ENCODE measurements around the gene EDNRA. TPM values are rescaled to one million over a fixed set of nuclear protein-coding genes. Genes with fewer than 3 reads are reported as not detected.

The EDNRA gene
- total RNA-seq, 1 donor from 2014 or later, result 5.8 TPM

- Mint-ChIP-seq H3K9me3 (peaks cover 8% of the 10 kb centered on the region), H3K27me3 (ENCODE audit: low read depth) (no peaks in the 10 kb centered on the region), H3K4me1 (peaks cover 56% of the 10 kb centered on the region), H3K27ac (ENCODE audit: unreplicated experiment) (no peak overlapping the region), H3K36me3 (ENCODE audit: low read depth) (no peaks in the 10 kb centered on the region), H3K4me3 (no peak overlapping the region)
- no peak for TF ChIP-seq CTCF (conservative IDR thresholded peaks at IDR 0.05)
- no peak for DNase-seq (ENCODE audit: low read depth, low spot score)
Observed at GRCh38 chr4:147586637-147587036, 105.7 kb downstream of the EDNRA start.

- TF ChIP-seq CTCF (conservative IDR thresholded peaks at IDR 0.05), result no peak
- Mint-ChIP-seq H3K9me3 (peaks cover 5% of the 10 kb centered on the region), H3K36me3 (ENCODE audit: low read depth) (no peaks in the 10 kb centered on the region), H3K4me3 (no peak overlapping the region), H3K4me1 (peaks cover 56% of the 10 kb centered on the region), H3K27me3 (ENCODE audit: low read depth) (no peaks in the 10 kb centered on the region), H3K27ac (ENCODE audit: unreplicated experiment) (no peak overlapping the region)
- no peak for DNase-seq (ENCODE audit: low read depth, low spot score)
Observed at GRCh38 chr4:147587041-147587440, 106.1 kb downstream of the EDNRA start.

- peak overlapping the region; percentile 20 for H3K4me3 Mint-ChIP-seq
- peak overlapping the region; percentile 68 for H3K27ac Mint-ChIP-seq (ENCODE audit: unreplicated experiment)
- H3K9me3 Mint-ChIP-seq, result peaks cover 2% of the 10 kb centered on the region
- H3K4me1 Mint-ChIP-seq, result peaks cover 51% of the 10 kb centered on the region
- no peak for DNase-seq (ENCODE audit: low read depth, low spot score)
- no peaks in the 10 kb centered on the region for H3K27me3 Mint-ChIP-seq (ENCODE audit: low read depth)
- TF ChIP-seq CTCF (conservative IDR thresholded peaks at IDR 0.05), result no peak
- no peaks in the 10 kb centered on the region for H3K36me3 Mint-ChIP-seq (ENCODE audit: low read depth)
Observed at GRCh38 chr4:147589586-147589985, 108.7 kb downstream of the EDNRA start.

GRCh38 chr4:147590249-147590920, 109.5 kb downstream of the EDNRA start:
- Mint-ChIP-seq H3K4me1 (peaks cover 49% of the 10 kb centered on the region), H3K27ac (ENCODE audit: unreplicated experiment) (no peak overlapping the region), H3K36me3 (ENCODE audit: low read depth) (no peaks in the 10 kb centered on the region), H3K27me3 (ENCODE audit: low read depth) (no peaks in the 10 kb centered on the region), H3K9me3 (peaks cover 1% of the 10 kb centered on the region), H3K4me3 (no peak overlapping the region)
- TF ChIP-seq CTCF (conservative IDR thresholded peaks at IDR 0.05), result peak; percentile 91
- DNase-seq (ENCODE audit: low read depth, low spot score), result peak; percentile 81

- no peak for DNase-seq (ENCODE audit: low read depth, low spot score)
- no peak for TF ChIP-seq CTCF (conservative IDR thresholded peaks at IDR 0.05)
- no peaks in the 10 kb centered on the region for H3K27me3 Mint-ChIP-seq (ENCODE audit: low read depth)
- H3K4me1 Mint-ChIP-seq, result peaks cover 41% of the 10 kb centered on the region
- no peak overlapping the region for H3K4me3 Mint-ChIP-seq
- H3K9me3 Mint-ChIP-seq, result no peaks in the 10 kb centered on the region
- no peak overlapping the region for H3K27ac Mint-ChIP-seq (ENCODE audit: unreplicated experiment)
- H3K36me3 Mint-ChIP-seq (ENCODE audit: low read depth), result no peaks in the 10 kb centered on the region
Observed at GRCh38 chr4:147591106-147591505, 110.2 kb downstream of the EDNRA start.
